Right lobe of liver (tissue), 6 donors: ENCODE results near the gene CHAD. TPM values are rescaled to one million over a fixed set of nuclear protein-coding genes. Genes with fewer than 3 reads are reported as not detected.

Experiments
- ATAC-seq, 4 donors: fragments of 200-7000 bp; cut with Tn5 transposase; one replicate each; pipeline ENCODE4 v1.9.1; 2020; ENCODE audit warnings: mild to moderate bottlenecking in 4 of 4, moderate library complexity in 4 of 4
- DNase-seq, 3 donors: peaks; one replicate each; pipeline ENCODE4 v3.0.0-alpha.2; 2020
- H3K27ac ChIP-seq, 3 donors: fragments of 200-600 bp; one replicate each; pipeline ENCODE4 v1.8.0; 2022
- H3K27me3 ChIP-seq, 2 donors: fragments of 200-600 bp; one replicate each; pipeline ENCODE4 v1.8.0; 2022
- H3K36me3 ChIP-seq, 4 donors: fragments of 200-600 bp; sonication (generic) in 1 of 4; one replicate each; pipeline versions ENCODE4 v1.5.1 to v1.8.0; 2017 to 2022; ENCODE audit warnings: control low read depth in 1 of 4
- H3K4me1 ChIP-seq, 4 donors: fragments of 200-600 bp; sonication (generic) in 1 of 4; one replicate each; pipeline versions ENCODE4 v1.5.1 to v1.8.0; 2017 to 2022; ENCODE audit warnings: control low read depth in 1 of 4
- H3K4me3 ChIP-seq, 3 donors: fragments of 200-600 bp; one replicate each; pipeline ENCODE4 v1.8.0; 2022
- H3K9me3 ChIP-seq, 4 donors: fragments of 200-600 bp; sonication (generic) in 1 of 4; one replicate each; pipeline versions ENCODE4 v1.5.1 to v1.8.0; 2017 to 2022; ENCODE audit warnings: control low read depth in 1 of 4
- POLR2A ChIP-seq: fragments of 450-650 bp; IDR thresholded peaks from one replicate; pipeline ENCODE4 v1.6.1; 2017; ENCODE audit warnings: antibody characterized with exemption, mild to moderate bottlenecking
- whole genome bisulfite sequencing: methylation state at CpG from one replicate; pipeline ENCODE4 v1.1.6; 2018; ENCODE audit warnings: low coverage, low lambda C conversion rate; ENCODE audit not compliant: insufficient coverage; ENCODE audit errors: missing lambda C conversion rate; 5-methylcytosine and 5-hydroxymethylcytosine counted together
- intact Hi-C, 2 donors: fragments of 100-400 bp; cut with DNase I; formaldehyde crosslinking; loops; one replicate each; pipeline versions ENCODE4 v1.11.2 to v1.14.1; 2022
- total RNA-seq, 6 experiments: library from RNA; depleted of rRNA in 2 of 6; stranded (reverse); fragments of >200 nt in 2 of 6; fragmentation: NEBNext Ultra II Directional in 3 of 6; extraction: Animal tissue kit (Norgen Biotek cat#: 25700) in 3 of 6; gene quantifications; one replicate each; pipeline versions ENCODE4 v1.1.0 to v1.2.4, GENCODE V29; 2016 to 2023
- TF ChIP-seq, protein P1 (sequence below), 4 donors: fragments of 200-600 bp in 3 of 4; fragments of 450-650 bp in 1 of 4; IDR thresholded peaks; one replicate each; pipeline versions ENCODE4 v1.5.1 to v1.8.0; 2016 to 2022; ENCODE audit warnings: antibody characterized with exemption in 4 of 4, mild to moderate bottlenecking in 2 of 4
- donor health status: DM: no; HTN: yes; CAD: no.
- donor health status: DM: no; HTN: no; CAD: no.
- donor health status: DM: no; HTN: no; CAD: no.
- donor health status: DM: no; HTN: yes; CAD: no.
- donor health status: DM: no; HTN: yes; CAD: no.

The CHAD gene
- total RNA-seq, 6 experiments from 2014 or later = 1.0 to 11.3 (median 3.8) TPM

GRCh38 chr17:50424246-50424995, 44.3 kb downstream of the CHAD start:
- Histone ChIP-seq H3K36me3 (no peaks in the 10 kb centered on the region), H3K4me1 (peaks cover 0 to 55% (median 22%) of the 10 kb centered on the region in 4 donors), H3K9me3 (no peaks in the 10 kb centered on the region), H3K4me3 (no peak overlapping the region), H3K27ac (no peak overlapping the region), H3K27me3 (no peaks in the 10 kb centered on the region)
- no peak for TF ChIP-seq POLR2A
- TF ChIP-seq, protein P1, sequence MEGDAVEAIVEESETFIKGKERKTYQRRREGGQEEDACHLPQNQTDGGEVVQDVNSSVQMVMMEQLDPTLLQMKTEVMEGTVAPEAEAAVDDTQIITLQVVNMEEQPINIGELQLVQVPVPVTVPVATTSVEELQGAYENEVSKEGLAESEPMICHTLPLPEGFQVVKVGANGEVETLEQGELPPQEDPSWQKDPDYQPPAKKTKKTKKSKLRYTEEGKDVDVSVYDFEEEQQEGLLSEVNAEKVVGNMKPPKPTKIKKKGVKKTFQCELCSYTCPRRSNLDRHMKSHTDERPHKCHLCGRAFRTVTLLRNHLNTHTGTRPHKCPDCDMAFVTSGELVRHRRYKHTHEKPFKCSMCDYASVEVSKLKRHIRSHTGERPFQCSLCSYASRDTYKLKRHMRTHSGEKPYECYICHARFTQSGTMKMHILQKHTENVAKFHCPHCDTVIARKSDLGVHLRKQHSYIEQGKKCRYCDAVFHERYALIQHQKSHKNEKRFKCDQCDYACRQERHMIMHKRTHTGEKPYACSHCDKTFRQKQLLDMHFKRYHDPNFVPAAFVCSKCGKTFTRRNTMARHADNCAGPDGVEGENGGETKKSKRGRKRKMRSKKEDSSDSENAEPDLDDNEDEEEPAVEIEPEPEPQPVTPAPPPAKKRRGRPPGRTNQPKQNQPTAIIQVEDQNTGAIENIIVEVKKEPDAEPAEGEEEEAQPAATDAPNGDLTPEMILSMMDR (IDR thresholded peaks at IDR 0.05) = no peak
- intact Hi-C loops = no loop called here
- WGBS = 0% methylated on average over 1 of the region's 9 CpGs
- ATAC-seq (no peak), DNase-seq (no peak)

- no peak overlapping the region for H3K4me3 ChIP-seq
- intact Hi-C loops = no loop called here
- no peaks in the 10 kb centered on the region for H3K36me3 ChIP-seq
- TF ChIP-seq, protein P1 (IDR thresholded peaks at IDR 0.05) = no peak
- TF ChIP-seq POLR2A = no peak
- no peaks in the 10 kb centered on the region for H3K9me3 ChIP-seq
- DNase-seq (peak in 1 of 3 donors; percentile 30), ATAC-seq (no peak)
- WGBS = 65% methylated on average over 6 of the region's 6 CpGs
- H3K27ac ChIP-seq = no peak overlapping the region
- H3K27me3 ChIP-seq = no peaks in the 10 kb centered on the region
- peaks cover 0 to 49% (median 18%) of the 10 kb centered on the region in 4 donors for H3K4me1 ChIP-seq
Observed at GRCh38 chr17:50423553-50424159, 45.0 kb downstream of the CHAD start.

GRCh38 chr17:50422738-50423137, 45.9 kb downstream of the CHAD start:
- no peak for TF ChIP-seq POLR2A
- TF ChIP-seq, protein P1 (IDR thresholded peaks at IDR 0.05) = no peak

GRCh38 chr17:50421308-50422051, 47.2 kb downstream of the CHAD start:
- H3K4me1 ChIP-seq = peaks cover 0 to 33% (median 10%) of the 10 kb centered on the region in 4 donors
- WGBS = 10% methylated on average over 3 of the region's 3 CpGs
- TF ChIP-seq, protein P1 (IDR thresholded peaks at IDR 0.05) = no peak
- TF ChIP-seq POLR2A = no peak
- ATAC-seq = peak in 3 of 4 donors; percentile 20 to 42 (median 36)
- intact Hi-C loops = no loop called here
- peak overlapping the region in 2 of 3 donors; percentile 38 to 41 for H3K4me3 ChIP-seq
- H3K36me3 ChIP-seq = no peaks in the 10 kb centered on the region
- no peak for DNase-seq
- H3K27ac ChIP-seq = peak overlapping the region; percentile 14 to 77 (median 61)
- no peaks in the 10 kb centered on the region for H3K27me3 ChIP-seq
- no peaks in the 10 kb centered on the region for H3K9me3 ChIP-seq

More at GRCh38 chr17:50422738-50423137, 45.9 kb downstream of the CHAD start:
- no peaks in the 10 kb centered on the region for H3K36me3 ChIP-seq
- H3K4me3 ChIP-seq = no peak overlapping the region
- intact Hi-C loops = no loop called here
- no peaks in the 10 kb centered on the region for H3K9me3 ChIP-seq
- H3K27ac ChIP-seq = no peak overlapping the region
- no peak for DNase-seq
- peaks cover 0 to 40% (median 14%) of the 10 kb centered on the region in 4 donors for H3K4me1 ChIP-seq
- 68% methylated on average over 2 of the region's 2 CpGs for WGBS
- H3K27me3 ChIP-seq = no peaks in the 10 kb centered on the region
- ATAC-seq = no peak
